PC-9 (cell line): ENCODE results near the gene TMEM53. TPM values are rescaled to one million over a fixed set of nuclear protein-coding genes. Genes with fewer than 3 reads are reported as not detected.

Experiments
- BruUV-seq: library from RNA; stranded (reverse); fragments of 400-500 nt; replicated peaks from 2 replicates; lab custom pipeline; 2021; lab: Mats Ljungman, UMichigan
- CTCF ChIA-PET: fragments of 300-600 bp; sonication (Branson Sonifier 250); formaldehyde crosslinking; loops from one replicate; lab custom pipeline; 2022; ENCODE audit warnings: antibody characterized with exemption; lab: Charles Lee
- POLR2A ChIA-PET: fragments of 300-600 bp; sonication (Branson Sonifier 250); formaldehyde crosslinking; loops from one replicate; lab custom pipeline; 2022; ENCODE audit warnings: antibody characterized with exemption; ENCODE audit not compliant: unreplicated experiment; lab: Charles Lee
- DNase-seq, 2 experiments: peaks; one replicate each; pipeline versions ENCODE4 v3.0.0 to v3.0.0-alpha.2; 2015 to 2022; ENCODE audit warnings: mixed read lengths in 1 of 2
- H2AFZ ChIP-seq: fragments of 200-600 bp; sonication (generic); 2 replicates; pipeline ENCODE4 v1.8.1; 2017; ENCODE audit warnings: antibody characterized with exemption
- H3F3A ChIP-seq: fragments of 200-600 bp; sonication (generic); 2 replicates; pipeline ENCODE4 v1.8.1; 2017; ENCODE audit warnings: antibody characterized with exemption, mild to moderate bottlenecking, low read depth; ENCODE audit not compliant: insufficient read depth
- H3K27ac ChIP-seq: fragments of 200-600 bp; sonication (generic); 2 replicates; pipeline ENCODE4 v1.6.1; 2016; ENCODE audit warnings: mixed run types
- H3K27me3 ChIP-seq: fragments of 200-600 bp; sonication (generic); 2 replicates; pipeline ENCODE4 v1.6.1; 2016; ENCODE audit warnings: low read depth, mixed run types; ENCODE audit not compliant: insufficient read depth
- H3K36me3 ChIP-seq: fragments of 200-600 bp; sonication (generic); 2 replicates; pipeline ENCODE4 v1.6.1; 2016; ENCODE audit warnings: low read depth, mixed run types
- H3K4me1 ChIP-seq: fragments of 200-600 bp; sonication (generic); replicated peaks from 2 replicates; pipeline ENCODE4 v1.6.1; 2016; ENCODE audit warnings: mixed run types; ENCODE audit not compliant: insufficient read depth
- H3K4me2 ChIP-seq: fragments of 200-600 bp; sonication (generic); 2 replicates; pipeline ENCODE4 v1.6.1; 2017; ENCODE audit warnings: mixed run types
- H3K4me3 ChIP-seq: fragments of 200-600 bp; sonication (generic); 2 replicates; pipeline ENCODE4 v1.6.1; 2016; ENCODE audit warnings: mixed run types
- H3K79me2 ChIP-seq: fragments of 200-600 bp; sonication (generic); 2 replicates; pipeline ENCODE4 v1.6.1; 2017; ENCODE audit warnings: low read depth, mixed run types
- H3K9me2 ChIP-seq: fragments of 200-600 bp; sonication (generic); 2 replicates; pipeline ENCODE4 v1.8.1; 2017; ENCODE audit warnings: mild to moderate bottlenecking; ENCODE audit not compliant: insufficient read depth
- H3K9me3 ChIP-seq: fragments of 200-600 bp; sonication (generic); 2 replicates; pipeline ENCODE4 v1.8.1; 2016; ENCODE audit warnings: low read depth; ENCODE audit not compliant: insufficient read depth
- H4K20me1 ChIP-seq: fragments of 200-600 bp; sonication (generic); 2 replicates; pipeline ENCODE4 v1.8.1; 2017; ENCODE audit not compliant: insufficient read depth
- CTCF ChIP-seq: fragments of 200-600 bp; sonication (generic); conservative IDR thresholded peaks from 2 replicates; pipeline ENCODE4 v1.6.1; 2017; ENCODE audit warnings: mixed run types, antibody characterized with exemption, mild to moderate bottlenecking, moderate library complexity
- EZH2 ChIP-seq: fragments of 200-600 bp; sonication (generic); IDR thresholded peaks from 2 replicates; pipeline ENCODE4 v1.8.0; 2017; ENCODE audit warnings: antibody characterized with exemption, low read depth
- intact Hi-C: fragments of 100-400 bp; cut with micrococcal nuclease; formaldehyde crosslinking; loops from one replicate; pipeline ENCODE4 v1.10.0; 2022; ENCODE audit not compliant: unreplicated experiment
- total RNA-seq: library from RNA; stranded (reverse); gene quantifications from 2 replicates; pipeline ENCODE4 v1.2.3, GENCODE V29; 2021

Gene TMEM53
- total RNA-seq, 1 experiment from 2014 or later = 36.1 TPM

DNA sequence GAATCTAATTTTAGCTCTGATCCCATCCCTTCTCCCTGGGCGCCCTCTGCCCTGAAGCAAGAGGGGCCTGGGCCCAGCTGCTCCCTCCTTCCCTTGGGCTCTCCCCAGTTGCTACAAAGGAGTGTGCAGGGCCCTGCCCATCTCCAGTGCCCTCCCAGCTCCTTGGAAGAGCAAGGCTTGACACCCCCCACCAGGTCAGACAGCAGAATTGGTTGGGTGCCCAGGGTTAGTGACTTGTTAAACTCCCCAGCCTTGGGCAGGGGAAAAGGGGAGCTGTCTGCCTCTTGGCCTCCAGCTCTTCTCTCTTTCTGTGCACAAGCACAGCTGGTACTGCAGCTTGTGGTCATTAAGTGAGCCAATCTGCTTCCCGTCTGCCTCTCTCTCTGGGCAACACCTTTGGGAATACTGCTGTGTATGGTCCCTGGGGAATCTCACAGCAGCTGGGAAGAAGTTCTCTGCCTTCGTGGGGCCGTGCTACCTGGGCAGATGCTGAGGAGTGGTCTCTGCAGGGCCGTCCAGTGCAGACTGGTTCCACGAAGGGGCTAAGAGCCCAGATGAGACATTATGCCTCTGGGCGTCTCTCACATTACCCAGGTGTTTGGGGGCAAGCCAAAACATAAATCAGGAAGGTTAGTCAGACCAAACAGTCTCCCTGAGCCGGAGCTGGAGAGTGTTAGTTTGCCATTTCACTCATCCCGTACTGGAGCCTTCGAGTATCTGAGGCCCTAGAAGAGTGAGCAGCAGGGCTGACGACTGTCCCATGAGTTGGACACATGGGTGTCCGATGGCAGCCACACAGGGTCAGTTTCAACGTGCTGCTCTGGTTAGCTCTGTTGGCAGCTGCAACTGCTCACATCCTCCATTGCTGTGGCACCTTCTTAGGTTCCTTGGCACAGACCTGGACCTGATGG is 37.3 kb downstream of the TMEM53 start:
- H3K9me3 ChIP-seq = no peaks in the 10 kb centered on the region
- H3F3A ChIP-seq = no peaks in the 10 kb centered on the region
- ChIA-PET CTCF (no interaction called here), POLR2A (interaction anchor here (0.6 kb wide), 1 partner anchor 547 kb away, joined by 4 read pairs; no protein-coding TSS in a partner anchor)
- TF ChIP-seq CTCF (no peak), EZH2 (no peak)
- H3K4me2 ChIP-seq = no peak overlapping the region
- 0 out of 2 replicates have a peak, but pooled peaks cover 25% of the 10 kb centered on the region for H3K36me3 ChIP-seq
- no peaks in the 10 kb centered on the region for H3K27me3 ChIP-seq
- peak in 1 of 2 experiments; percentile 12 for DNase-seq
- no peaks in the 10 kb centered on the region; the same call in 1 of the 2 replicates for H4K20me1 ChIP-seq
- H3K9me2 ChIP-seq = no peaks in the 10 kb centered on the region
- no peak overlapping the region for H2AFZ ChIP-seq
- H3K4me1 ChIP-seq = peaks cover 12% of the 10 kb centered on the region
- no TSS peak for BruUV-seq
- intact Hi-C loops = no loop called here
- no peak overlapping the region for H3K4me3 ChIP-seq
- peaks cover 17% of the 10 kb centered on the region; the same call in 1 of the 2 replicates for H3K79me2 ChIP-seq
- no peak overlapping the region for H3K27ac ChIP-seq

GRCh38 chr1:44636083-44636687 is 38.1 kb downstream of the TMEM53 start:
- DNase-seq = peak in 1 of 2 experiments; percentile 10
- Histone ChIP-seq H3K27me3 (no peaks in the 10 kb centered on the region), H3K9me3 (no peaks in the 10 kb centered on the region), H3K4me3 (no peak overlapping the region), H3K79me2 (peaks cover 17% of the 10 kb centered on the region; the same call in 1 of the 2 replicates), H3K36me3 (0 out of 2 replicates have a peak, but pooled peaks cover 25% of the 10 kb centered on the region), H3K4me1 (peaks cover 15% of the 10 kb centered on the region), H3K9me2 (no peaks in the 10 kb centered on the region), H3K4me2 (no peak overlapping the region), H2AFZ (no peak overlapping the region), H3F3A (peaks cover 2% of the 10 kb centered on the region; the same call in 1 of the 2 replicates), H4K20me1 (no peaks in the 10 kb centered on the region; the same call in 1 of the 2 replicates), H3K27ac (no peak overlapping the region)
- intact Hi-C loops = no loop called here
- ChIA-PET POLR2A (interaction anchor here (0.6 kb wide), 1 partner anchor 547 kb away, joined by 4 read pairs; no protein-coding TSS in a partner anchor), CTCF (no interaction called here)
- no peak for TF ChIP-seq CTCF
- no peak for TF ChIP-seq EZH2
- no TSS peak for BruUV-seq

DNA sequence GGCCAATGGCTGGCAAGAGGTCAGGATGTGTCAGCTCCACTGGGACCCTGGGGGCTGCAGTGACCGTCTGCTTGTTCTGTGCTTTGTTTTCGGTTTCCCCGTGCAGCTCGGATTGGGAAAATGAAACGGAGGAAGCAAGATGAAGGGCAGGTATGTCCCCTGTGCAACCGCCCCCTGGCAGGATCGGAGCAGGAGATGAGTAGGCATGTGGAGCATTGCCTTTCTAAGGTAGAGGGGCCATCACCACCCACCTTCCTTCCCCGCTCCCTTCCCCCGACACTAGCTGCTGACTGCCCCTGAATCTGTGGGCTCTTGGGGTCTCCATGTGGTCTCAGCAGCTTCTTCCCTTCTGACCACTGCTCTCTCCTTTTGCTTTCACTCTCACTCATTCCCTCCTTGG is 38.8 kb downstream of the TMEM53 start:
- no peak overlapping the region for H3K27ac ChIP-seq
- H3F3A ChIP-seq = peaks cover 9% of the 10 kb centered on the region; the same call in 1 of the 2 replicates
- H3K4me2 ChIP-seq = no peak overlapping the region
- H3K4me3 ChIP-seq = no peak overlapping the region
- H3K9me3 ChIP-seq = no peaks in the 10 kb centered on the region
- H3K79me2 ChIP-seq = peaks cover 17% of the 10 kb centered on the region; the same call in 1 of the 2 replicates
- POLR2A ChIA-PET = no interaction called here
- TF ChIP-seq CTCF (no peak), EZH2 (no peak)
- H3K4me1 ChIP-seq = peaks cover 21% of the 10 kb centered on the region
- no peaks in the 10 kb centered on the region for H3K9me2 ChIP-seq
- H2AFZ ChIP-seq = no peak overlapping the region
- CTCF ChIA-PET = no interaction called here
- H3K27me3 ChIP-seq = no peaks in the 10 kb centered on the region
- H3K36me3 ChIP-seq = 0 out of 2 replicates have a peak, but pooled peaks cover 25% of the 10 kb centered on the region
- H4K20me1 ChIP-seq = no peaks in the 10 kb centered on the region; the same call in 1 of the 2 replicates
- intact Hi-C loops = no loop called here
- DNase-seq = no peak
- BruUV-seq = no TSS peak
